ENCODE data around the gene UBL4B. TPM values are rescaled to one million over a fixed set of nuclear protein-coding genes. Genes with fewer than 3 reads are reported as not detected.

UBL4B gene
- total RNA-seq, 1 experiment from 2014 or later: not detected

DNA sequence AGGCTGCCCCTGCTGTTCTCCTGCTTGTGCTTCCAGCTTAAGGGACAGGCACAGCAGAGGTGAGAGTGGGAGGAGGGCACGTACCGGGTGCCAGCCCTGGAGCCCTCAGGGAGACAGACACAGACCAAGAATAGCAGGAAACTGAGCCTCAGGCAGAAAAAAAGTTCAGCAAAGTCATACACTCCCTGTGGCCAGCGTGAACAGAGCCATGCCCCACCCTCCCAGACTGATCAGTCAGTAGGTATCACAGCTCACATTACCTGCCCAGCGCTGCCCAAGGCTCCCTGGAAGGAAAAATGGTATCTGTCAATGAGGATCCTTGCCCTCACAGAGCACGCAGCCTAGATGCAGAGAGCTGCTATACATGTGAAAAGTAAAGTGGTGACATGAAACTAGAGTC is 1.3 kb downstream of the UBL4B start:
- Histone ChIP-seq H3K27ac (ENCODE audit: insufficient read length, low read depth, low read length) (no peak overlapping the region), H3K79me2 (ENCODE audit: insufficient read depth, low read length) (no peaks in the 10 kb centered on the region), H3K9ac (ENCODE audit: extremely low read depth, insufficient read length, low read length) (no peak overlapping the region), H3K18ac (ENCODE audit: insufficient read length, low read depth, low read length) (no peak overlapping the region), H3K4ac (ENCODE audit: low read depth, low read length) (no peak overlapping the region), H3K23me2 (ENCODE audit: insufficient read length, low read depth, low read length, poor library complexity, severe bottlenecking) (no peaks in the 10 kb centered on the region), H4K91ac (ENCODE audit: insufficient read length, low read depth, low read length) (no peak overlapping the region), H3K56ac (ENCODE audit: insufficient read length, low read depth, low read length) (no peak overlapping the region), H3K79me1 (ENCODE audit: insufficient read depth, low read depth, low read length, poor library complexity, severe bottlenecking) (no peaks in the 10 kb centered on the region), H2BK15ac (ENCODE audit: low read depth, low read length) (no peak overlapping the region), H2BK5ac (ENCODE audit: insufficient read length, low read length) (no peak overlapping the region), H2BK20ac (ENCODE audit: low read depth, low read length, poor library complexity, severe bottlenecking) (no peak overlapping the region), H3T11ph (ENCODE audit: low read length) (no peak overlapping the region), H2BK12ac (ENCODE audit: insufficient read length, low read depth, low read length) (no peak overlapping the region), H3K4me1 (ENCODE audit: insufficient read depth, low read length) (no peaks in the 10 kb centered on the region), H2BK120ac (ENCODE audit: low read depth, low read length, poor library complexity, severe bottlenecking) (no peak overlapping the region), H4K8ac (replicated peaks; ENCODE audit: insufficient read length, low read depth, low read length) (no peak overlapping the region), H3K27me3 (ENCODE audit: insufficient read depth, low read length) (no peaks in the 10 kb centered on the region), H3K4me2 (ENCODE audit: insufficient read depth, insufficient read length, low read length) (no peak overlapping the region), H3K9me3 (ENCODE audit: control insufficient read depth, low read depth, low read length) (no peaks in the 10 kb centered on the region), H3K14ac (ENCODE audit: insufficient read depth, low read length) (no peak overlapping the region), H2AFZ (ENCODE audit: low read length) (no peak overlapping the region), H2AK5ac (ENCODE audit: insufficient read length, low read length) (no peak overlapping the region), H3K23ac (ENCODE audit: insufficient read length, low read depth, low read length) (no peak overlapping the region), H4K20me1 (ENCODE audit: control insufficient read depth, insufficient read depth, insufficient read length) (no peaks in the 10 kb centered on the region), H4K5ac (ENCODE audit: insufficient read length, low read depth, low read length) (no peak overlapping the region)
- WGBS (ENCODE audit: extremely low coverage, insufficient read length, low lambda C conversion rate): no CpG with 5 or more reads among the region's 5 CpGs
- H3K4me3 Mint-ChIP-seq: no peak overlapping the region
- DNase-seq: no peak
- H3K9me3 Mint-ChIP-seq: no peaks in the 10 kb centered on the region
- no peaks in the 10 kb centered on the region for H3K36me3 Mint-ChIP-seq (ENCODE audit: insufficient read depth in 1 of 3, low read depth in 3 of 3)
- H3K27me3 Mint-ChIP-seq (ENCODE audit: low read depth): peaks cover 31% of the 10 kb centered on the region
- H3K27ac Mint-ChIP-seq: peak overlapping the region in 1 of 3 experiments; percentile 91; a peak in 1 of 7 replicates
- TF ChIP-seq, protein P1, sequence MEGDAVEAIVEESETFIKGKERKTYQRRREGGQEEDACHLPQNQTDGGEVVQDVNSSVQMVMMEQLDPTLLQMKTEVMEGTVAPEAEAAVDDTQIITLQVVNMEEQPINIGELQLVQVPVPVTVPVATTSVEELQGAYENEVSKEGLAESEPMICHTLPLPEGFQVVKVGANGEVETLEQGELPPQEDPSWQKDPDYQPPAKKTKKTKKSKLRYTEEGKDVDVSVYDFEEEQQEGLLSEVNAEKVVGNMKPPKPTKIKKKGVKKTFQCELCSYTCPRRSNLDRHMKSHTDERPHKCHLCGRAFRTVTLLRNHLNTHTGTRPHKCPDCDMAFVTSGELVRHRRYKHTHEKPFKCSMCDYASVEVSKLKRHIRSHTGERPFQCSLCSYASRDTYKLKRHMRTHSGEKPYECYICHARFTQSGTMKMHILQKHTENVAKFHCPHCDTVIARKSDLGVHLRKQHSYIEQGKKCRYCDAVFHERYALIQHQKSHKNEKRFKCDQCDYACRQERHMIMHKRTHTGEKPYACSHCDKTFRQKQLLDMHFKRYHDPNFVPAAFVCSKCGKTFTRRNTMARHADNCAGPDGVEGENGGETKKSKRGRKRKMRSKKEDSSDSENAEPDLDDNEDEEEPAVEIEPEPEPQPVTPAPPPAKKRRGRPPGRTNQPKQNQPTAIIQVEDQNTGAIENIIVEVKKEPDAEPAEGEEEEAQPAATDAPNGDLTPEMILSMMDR (conservative IDR thresholded peaks at IDR 0.05): no peak
- H3K4me1 Mint-ChIP-seq: peaks cover 4 to 7% of the 10 kb centered on the region in 2 experiments; a peak in 2 of 4 replicates
